B cell (primary cell): Measurements from ENCODE around the gene RPS8. TPM values are rescaled to one million over a fixed set of nuclear protein-coding genes. Genes with fewer than 3 reads are reported as not detected.
A peak's percentile ranks its signal among the peaks of the same experiment; 100 is the strongest.

Source experiments
- ATAC-seq: fragments of 200-7000 bp; cut with Tn5 transposase; one replicate; pipeline ENCODE4 v1.10.0; 2021; ENCODE audit warnings: low read depth, mild to moderate bottlenecking, moderate number of reproducible peaks, moderate library complexity
- CTCF ChIA-PET: fragments of 350-600 bp; sonication (Branson Sonifier 250); formaldehyde crosslinking; loops from one replicate; lab custom pipeline; 2021; ENCODE audit warnings: antibody characterized with exemption, inconsistent platforms; lab: Charles Lee
- POLR2A ChIA-PET: fragments of 350-600 bp; sonication (Branson Sonifier 250); formaldehyde crosslinking; loops from one replicate; lab custom pipeline; 2021; ENCODE audit warnings: antibody characterized with exemption; lab: Charles Lee
- DNase-seq: peaks from one replicate; pipeline ENCODE4 v3.0.0; 2013
- H2AFZ ChIP-seq: 2 replicates; pipeline ENCODE4 v1.6.1; 2012; ENCODE audit warnings: mild to moderate bottlenecking, low read depth, low read length; ENCODE audit not compliant: insufficient read depth, poor library complexity, severe bottlenecking
- H3K27ac ChIP-seq, 2 donors: 1 replicate in 1 of 2; 2 replicates in 1 of 2; pipeline ENCODE4 v1.5.1; 2012 to 2013; ENCODE audit warnings: low read length in 2 of 2, mild to moderate bottlenecking in 2 of 2, moderate library complexity in 1 of 2
- H3K27me3 ChIP-seq, 4 experiments: fragments of 200-600 bp in 1 of 4; sonication (generic) in 1 of 4; replicated peaks in 1 of 4; 1 replicate in 2 of 4; 2 replicates in 2 of 4; pipeline versions ENCODE4 v1.6.1 to v1.7.0; 2013 to 2016; ENCODE audit warnings: low read length in 3 of 4, mild to moderate bottlenecking in 2 of 4, mixed read lengths in 1 of 4, moderate library complexity in 1 of 4; ENCODE audit not compliant: insufficient read depth in 4 of 4, control insufficient read depth in 3 of 4; ENCODE audit errors: control extremely low read depth in 1 of 4
- H3K36me3 ChIP-seq, 2 experiments: replicated peaks in 1 of 2; 1 replicate in 1 of 2; 2 replicates in 1 of 2; pipeline versions ENCODE4 v1.6.1 to v1.7.1; 2013; ENCODE audit warnings: low read length in 1 of 2; ENCODE audit not compliant: insufficient read depth in 2 of 2, control insufficient read depth in 1 of 2; ENCODE audit errors: control extremely low read depth in 1 of 2, extremely low read depth in 1 of 2
- H3K4me1 ChIP-seq, 2 donors: fragments of 200-600 bp in 1 of 2; sonication (generic) in 1 of 2; 1 replicate in 1 of 2; 2 replicates in 1 of 2; pipeline versions ENCODE4 v1.5.1 to v1.6.1; 2013 to 2017; ENCODE audit warnings: low read length in 2 of 2; ENCODE audit not compliant: control insufficient read depth in 2 of 2, insufficient read depth in 2 of 2
- H3K4me2 ChIP-seq: replicated peaks from 2 replicates; pipeline ENCODE3; 2012; ENCODE audit warnings: mild to moderate bottlenecking, low read depth, low read length; ENCODE audit not compliant: poor library complexity, severe bottlenecking
- H3K4me3 ChIP-seq, 5 experiments: fragments of 200-600 bp in 1 of 5; sonication (generic) in 1 of 5; 1 replicate in 3 of 5; 2 replicates in 2 of 5; pipeline versions ENCODE4 v1.5.1 to v1.7.0; 2011 to 2016; ENCODE audit warnings: low read length in 4 of 5, mild to moderate bottlenecking in 4 of 5, low read depth in 2 of 5, control low read depth in 1 of 5, moderate library complexity in 1 of 5; ENCODE audit not compliant: insufficient read depth in 1 of 5; ENCODE audit errors: control extremely low read depth in 1 of 5, extremely low read depth in 1 of 5
- H3K79me2 ChIP-seq: fragments of 200-600 bp; sonication (generic); one replicate; pipeline ENCODE4 v1.6.0; 2016; ENCODE audit warnings: low read length; ENCODE audit not compliant: control insufficient read depth, insufficient read depth
- H3K9ac ChIP-seq: fragments of 200-600 bp; sonication (generic); 2 replicates; pipeline ENCODE4 v1.6.1; 2017; ENCODE audit warnings: mild to moderate bottlenecking, low read length, moderate library complexity
- H3K9me3 ChIP-seq, 3 donors: one replicate each; pipeline versions ENCODE4 v1.6.1 to v1.7.1; 2013; ENCODE audit warnings: low read length in 2 of 3; ENCODE audit not compliant: control insufficient read depth in 2 of 3, insufficient read depth in 1 of 3; ENCODE audit errors: control extremely low read depth in 1 of 3
- H4K20me1 ChIP-seq: 2 replicates; pipeline ENCODE4 v1.6.0; 2012; ENCODE audit warnings: mild to moderate bottlenecking, low read length; ENCODE audit not compliant: insufficient read depth, control insufficient read depth, poor library complexity, severe bottlenecking
- H3K27ac Mint-ChIP-seq: one replicate; pipeline ENCODE4 v1.8.0; 2021; ENCODE audit warnings: mixed read lengths
- H3K27me3 Mint-ChIP-seq: one replicate; pipeline ENCODE4 v1.8.0; 2021; ENCODE audit warnings: mixed read lengths
- H3K4me1 Mint-ChIP-seq: one replicate; pipeline ENCODE4 v1.8.0; 2021; ENCODE audit warnings: mixed read lengths
- H3K4me3 Mint-ChIP-seq: one replicate; pipeline ENCODE4 v1.8.0; 2021; ENCODE audit warnings: mixed read lengths
- H3K9me3 Mint-ChIP-seq: one replicate; pipeline ENCODE4 v1.8.0; 2022; ENCODE audit warnings: mixed read lengths; ENCODE audit not compliant: insufficient read depth
- EZH2 ChIP-seq: IDR thresholded peaks from 2 replicates; pipeline ENCODE4 v1.6.1; 2012; ENCODE audit warnings: borderline replicate concordance, low read depth, mild to moderate bottlenecking, moderate library complexity, low read length; ENCODE audit not compliant: insufficient read depth, poor library complexity, severe bottlenecking
- WGBS: methylation state at CpG from one replicate; pipeline ENCODE4 v1.1.5; 2013; ENCODE audit warnings: missing lambda C conversion rate; ENCODE audit not compliant: insufficient coverage; 5-methylcytosine and 5-hydroxymethylcytosine counted together
- intact Hi-C: fragments of 100-400 bp; cut with micrococcal nuclease; formaldehyde crosslinking; loops from one replicate; pipeline ENCODE4 v1.10.0; 2022
- polyA plus RNA-seq: library from polyadenylated mRNA; depleted of rRNA; stranded (reverse); fragments of >200 nt; gene quantifications from 2 replicates; pipeline ENCODE4 v1.2.3, GENCODE V29; 2012
- total RNA-seq, 2 donors: library from RNA; stranded (reverse); fragments of 120-200 nt in 1 of 2; gene quantifications; 1 replicate in 1 of 2; 2 replicates in 1 of 2; pipeline versions ENCODE4 v1.2.3 to v1.2.4, GENCODE V29; 2013 to 2022
- TF ChIP-seq, protein P1 (sequence below): fragments of 200-600 bp; IDR thresholded peaks from one replicate; pipeline ENCODE4 v1.8.0; 2022; ENCODE audit warnings: antibody characterized with exemption, mild to moderate bottlenecking

The RPS8 gene
- total and polyA plus RNA-seq, 2 donors (not counting 1 experiment from before 2014, with no cell fraction given): 2,525 to 4,047 TPM

DNA sequence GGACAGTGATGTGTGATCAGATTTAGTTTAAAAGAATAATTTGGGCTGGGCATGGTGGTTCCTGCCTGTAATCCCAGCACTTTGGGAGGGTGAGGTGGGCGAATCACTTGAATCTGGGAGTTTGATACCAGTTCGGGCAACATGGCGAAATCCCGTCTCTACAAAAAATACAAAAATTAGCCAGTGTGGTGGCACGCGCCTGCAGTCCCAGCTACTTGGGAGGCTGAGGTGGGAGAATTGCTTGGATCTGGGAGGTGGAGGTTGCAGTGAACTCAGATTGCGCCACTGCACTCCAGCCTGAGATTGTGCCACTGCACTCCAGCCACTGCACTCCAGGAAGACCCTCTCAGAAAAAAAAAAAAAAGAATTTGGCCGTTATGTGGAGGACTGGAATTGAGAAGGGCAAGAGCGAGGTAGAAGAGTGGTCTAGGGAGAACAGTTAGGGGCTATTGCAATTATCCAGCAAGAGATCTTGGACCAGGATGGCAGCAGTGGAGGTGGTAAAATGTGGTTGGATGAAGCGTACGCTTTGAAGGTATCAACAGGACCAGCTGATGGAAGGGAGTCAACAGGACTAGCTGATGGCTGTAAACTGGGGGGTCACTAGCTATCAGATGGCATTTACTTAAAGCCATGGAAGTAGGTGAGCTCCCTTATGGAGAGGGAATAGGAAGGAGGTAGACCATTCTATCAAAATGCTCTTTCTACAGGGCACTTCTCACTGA lies 42.6 kb downstream of the RPS8 start:
- H3K9ac ChIP-seq: no peak overlapping the region
- no peak overlapping the region for H3K4me3 ChIP-seq
- H3K36me3 ChIP-seq: no peaks in the 10 kb centered on the region
- no peak overlapping the region for H3K27ac ChIP-seq
- H3K27ac Mint-ChIP-seq: peak overlapping the region; percentile 84
- H3K4me1 Mint-ChIP-seq: peaks cover 40% of the 10 kb centered on the region
- H3K27me3 ChIP-seq: no peaks in the 10 kb centered on the region
- H3K4me1 ChIP-seq: peaks cover 19 to 36% of the 10 kb centered on the region in 2 donors
- ChIA-PET POLR2A (interaction anchor here (0.6 to 5.2 kb wide), 7 partner anchors 10 to 193 kb away, joined by 3 to 61 read pairs (median 5); partner anchors contain the start of genes BTBD19, DYNLT4, EIF2B3 and HECTD3), CTCF (interaction anchor here (0.6 to 6.7 kb wide), 9 partner anchors 9 to 153 kb away, joined by 3 to 70 read pairs (median 6); partner anchors contain the start of genes BEST4, BTBD19 and PLK3)
- H3K9me3 ChIP-seq: no peaks in the 10 kb centered on the region
- no peak for ATAC-seq
- no peaks in the 10 kb centered on the region for H3K9me3 Mint-ChIP-seq
- H4K20me1 ChIP-seq: no peaks in the 10 kb centered on the region
- intact Hi-C loops: loop anchor here (2.0 kb wide), 1 partner anchor 17 kb away; the partner anchor contains the start of gene PLK3
- no peak overlapping the region for H2AFZ ChIP-seq
- TF ChIP-seq EZH2: no peak
- TF ChIP-seq, protein P1, sequence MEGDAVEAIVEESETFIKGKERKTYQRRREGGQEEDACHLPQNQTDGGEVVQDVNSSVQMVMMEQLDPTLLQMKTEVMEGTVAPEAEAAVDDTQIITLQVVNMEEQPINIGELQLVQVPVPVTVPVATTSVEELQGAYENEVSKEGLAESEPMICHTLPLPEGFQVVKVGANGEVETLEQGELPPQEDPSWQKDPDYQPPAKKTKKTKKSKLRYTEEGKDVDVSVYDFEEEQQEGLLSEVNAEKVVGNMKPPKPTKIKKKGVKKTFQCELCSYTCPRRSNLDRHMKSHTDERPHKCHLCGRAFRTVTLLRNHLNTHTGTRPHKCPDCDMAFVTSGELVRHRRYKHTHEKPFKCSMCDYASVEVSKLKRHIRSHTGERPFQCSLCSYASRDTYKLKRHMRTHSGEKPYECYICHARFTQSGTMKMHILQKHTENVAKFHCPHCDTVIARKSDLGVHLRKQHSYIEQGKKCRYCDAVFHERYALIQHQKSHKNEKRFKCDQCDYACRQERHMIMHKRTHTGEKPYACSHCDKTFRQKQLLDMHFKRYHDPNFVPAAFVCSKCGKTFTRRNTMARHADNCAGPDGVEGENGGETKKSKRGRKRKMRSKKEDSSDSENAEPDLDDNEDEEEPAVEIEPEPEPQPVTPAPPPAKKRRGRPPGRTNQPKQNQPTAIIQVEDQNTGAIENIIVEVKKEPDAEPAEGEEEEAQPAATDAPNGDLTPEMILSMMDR: no peak
- H3K27me3 Mint-ChIP-seq: no peaks in the 10 kb centered on the region
- no peaks in the 10 kb centered on the region for H3K79me2 ChIP-seq
- H3K4me3 Mint-ChIP-seq: peak overlapping the region; percentile 64
- 100% methylated on average over 10 of the region's 11 CpGs for WGBS
- no peak overlapping the region for H3K4me2 ChIP-seq
- DNase-seq: no peak
